Uterus (tissue), 4 donors: ENCODE measurements around the gene CDC42BPA. TPM values are rescaled to one million over a fixed set of nuclear protein-coding genes. Genes with fewer than 3 reads are reported as not detected.
"Not testable (repeated sequence)": the region's sequence is repeated elsewhere in the genome, so short reads cannot be mapped to it uniquely, and the experiment has no call there.

Experiments used
- DNase-seq, 2 donors: peaks; one replicate each; pipeline ENCODE4 v3.0.0-alpha.2; 2019 to 2020
- H3K27ac ChIP-seq, 2 donors: fragments of 200-600 bp; sonication (generic); 1 replicate in 1 of 2; 2 replicates in 1 of 2; pipeline ENCODE4 v1.5.1; 2016 to 2018
- H3K27me3 ChIP-seq, 2 donors: fragments of 200-600 bp; sonication (generic); one replicate each; pipeline ENCODE4 v1.5.1; 2018 to 2019; ENCODE audit warnings: control low read depth in 1 of 2
- H3K36me3 ChIP-seq, 2 donors: fragments of 200-600 bp; sonication (generic); one replicate each; pipeline ENCODE4 v1.5.1; 2019; ENCODE audit warnings: control low read depth in 1 of 2
- H3K4me1 ChIP-seq, 2 donors: fragments of 200-600 bp; sonication (generic); one replicate each; pipeline ENCODE4 v1.5.1; 2018 to 2019; ENCODE audit warnings: control low read depth in 1 of 2
- H3K4me3 ChIP-seq, 2 donors: fragments of 200-600 bp; sonication (generic); 1 replicate in 1 of 2; 2 replicates in 1 of 2; pipeline ENCODE4 v1.5.1; 2018 to 2019; ENCODE audit warnings: mild to moderate bottlenecking in 1 of 2
- H3K9me3 ChIP-seq, 2 donors: fragments of 200-600 bp; sonication (generic); one replicate each; pipeline ENCODE4 v1.5.1; 2019; ENCODE audit warnings: control low read depth in 1 of 2
- CTCF ChIP-seq, 4 experiments: fragments of 200-600 bp in 2 of 4; fragments of 450-650 bp in 2 of 4; sonication (generic) in 2 of 4; IDR thresholded peaks; one replicate each; pipeline ENCODE4 v1.5.1; 2016 to 2019; ENCODE audit warnings: antibody characterized with exemption in 4 of 4, mild to moderate bottlenecking in 2 of 4, moderate library complexity in 1 of 4
- POLR2A ChIP-seq, 2 donors: fragments of 450-650 bp; IDR thresholded peaks; one replicate each; pipeline ENCODE4 v1.6.1; 2016; ENCODE audit warnings: antibody characterized with exemption in 2 of 2, mild to moderate bottlenecking in 1 of 2, moderate library complexity in 1 of 2
- intact Hi-C: fragments of 100-400 bp; cut with DNase I; formaldehyde crosslinking; loops from one replicate; pipeline ENCODE4 v1.15.1; 2023; ENCODE audit warnings: low total_unique reads
- total RNA-seq, 4 donors: library from RNA; depleted of rRNA in 3 of 4; stranded (reverse); fragments of >200 nt in 3 of 4; gene quantifications; one replicate each; pipeline versions ENCODE4 v1.1.0 to v1.2.4, GENCODE V29; 2014 to 2023
- donor health status: DM: yes; HTN: yes; CAD: no.

Gene CDC42BPA
- total RNA-seq, 4 donors from 2014 or later: 32.9 to 116 (median 55.2) TPM

GRCh38 chr1:227134686-227135314, 183.5 kb downstream of the CDC42BPA start:
- Histone ChIP-seq H3K27ac (no peak overlapping the region), H3K27me3 (no peaks in the 10 kb centered on the region), H3K4me3 (no peak overlapping the region), H3K36me3 (no peaks in the 10 kb centered on the region), H3K9me3 (no peaks in the 10 kb centered on the region), H3K4me1 (no peaks in the 10 kb centered on the region)
- DNase-seq: no peak
- intact Hi-C loops: no loop called here
- TF ChIP-seq POLR2A (IDR thresholded peaks at IDR 0.05) (no peak), CTCF (IDR thresholded peaks at IDR 0.05) (no peak)

DNA sequence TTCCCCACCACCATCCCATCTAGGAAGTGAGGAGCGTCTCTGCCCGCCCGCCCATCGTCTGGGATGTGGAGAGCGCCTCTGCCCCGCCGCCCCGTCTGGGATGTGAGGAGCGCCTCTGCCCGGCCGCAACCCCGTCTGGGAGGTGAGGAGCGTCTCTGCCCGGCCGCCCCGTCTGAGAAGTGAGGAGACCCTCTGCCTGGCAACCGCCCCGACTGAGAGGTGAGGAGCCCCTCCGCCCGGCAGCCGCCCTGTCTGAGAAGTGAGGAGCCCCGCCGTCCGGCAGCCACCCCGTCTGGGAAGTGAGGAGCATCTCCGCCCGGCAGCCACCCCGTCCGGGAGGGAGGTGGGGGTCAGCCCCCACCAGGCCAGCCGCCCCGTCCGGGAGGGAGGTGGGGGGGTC, 185.6 kb downstream of the CDC42BPA start:
- intact Hi-C loops, H3K36me3 ChIP-seq, H3K4me1 ChIP-seq, DNase-seq, H3K9me3 ChIP-seq, H3K4me3 ChIP-seq, H3K27ac ChIP-seq, H3K27me3 ChIP-seq: not testable (repeated sequence)

GRCh38 chr1:227131193-227131592, 187.1 kb downstream of the CDC42BPA start:
- Histone ChIP-seq H3K27ac (no peak overlapping the region), H3K36me3 (no peaks in the 10 kb centered on the region), H3K27me3 (no peaks in the 10 kb centered on the region), H3K4me1 (no peaks in the 10 kb centered on the region), H3K4me3 (no peak overlapping the region), H3K9me3 (no peaks in the 10 kb centered on the region)
- DNase-seq: no peak
- TF ChIP-seq CTCF (IDR thresholded peaks at IDR 0.05): peak in 3 of 4 experiments; percentile 29 to 39 (median 32)
- no peak for TF ChIP-seq POLR2A (IDR thresholded peaks at IDR 0.05)
- intact Hi-C loops: no loop called here

DNA sequence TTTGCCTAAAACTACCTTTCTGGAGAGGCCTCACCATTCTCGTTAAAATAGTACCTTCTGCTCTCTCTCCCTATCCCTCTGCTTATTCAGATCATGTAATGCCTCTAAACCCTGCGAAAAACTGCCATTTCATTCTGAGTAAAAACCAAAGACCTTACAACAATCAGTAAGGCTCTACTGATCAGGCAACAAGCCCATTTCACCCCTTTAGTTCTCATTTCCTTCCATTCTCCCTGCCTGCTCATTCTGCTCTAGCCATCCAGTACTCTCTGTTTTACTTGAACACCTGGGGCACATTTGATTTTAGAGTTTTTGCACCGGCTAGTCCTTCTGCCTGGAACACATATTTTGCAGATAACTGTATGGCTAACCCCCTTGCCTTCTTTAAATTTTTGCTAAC, 190.4 kb downstream of the CDC42BPA start:
- no peak overlapping the region for H3K4me3 ChIP-seq
- no peak for TF ChIP-seq CTCF (IDR thresholded peaks at IDR 0.05)
- TF ChIP-seq POLR2A (IDR thresholded peaks at IDR 0.05): no peak
- no peaks in the 10 kb centered on the region for H3K4me1 ChIP-seq
- intact Hi-C loops: no loop called here
- no peak overlapping the region for H3K27ac ChIP-seq
- H3K36me3 ChIP-seq: no peaks in the 10 kb centered on the region
- no peaks in the 10 kb centered on the region for H3K27me3 ChIP-seq
- H3K9me3 ChIP-seq: no peaks in the 10 kb centered on the region
- DNase-seq: no peak

DNA sequence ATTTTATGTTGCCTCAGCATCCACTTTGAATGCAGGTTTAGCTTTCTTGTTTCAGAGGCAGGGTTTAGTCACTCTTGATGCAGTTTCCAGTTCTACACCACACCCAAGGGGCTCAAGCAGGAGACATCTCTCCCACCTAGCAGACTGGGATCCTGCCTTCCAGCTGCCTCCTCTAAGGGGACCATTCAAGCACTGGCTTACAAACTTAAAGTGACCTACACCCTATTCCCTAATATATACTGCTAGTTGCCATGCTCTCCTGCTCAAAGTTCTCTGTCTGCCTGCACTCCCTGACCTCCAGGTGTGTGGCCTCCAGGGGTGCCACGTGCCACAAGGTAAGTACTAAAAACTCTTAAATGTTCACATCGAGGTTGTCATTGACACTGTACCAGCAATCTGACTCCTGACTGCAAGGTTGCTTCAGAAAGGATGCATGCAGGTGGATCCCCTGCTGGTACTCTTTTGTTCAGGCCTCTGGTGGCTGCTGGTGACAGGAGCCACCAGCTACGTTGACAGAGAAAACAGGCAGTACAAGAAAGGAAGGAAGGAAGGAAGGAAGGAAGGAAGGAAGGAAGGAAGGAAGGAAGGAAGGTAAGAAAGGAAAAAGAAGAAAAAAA, 192.3 kb downstream of the CDC42BPA start:
- Histone ChIP-seq H3K4me1 (no peaks in the 10 kb centered on the region), H3K36me3 (no peaks in the 10 kb centered on the region), H3K4me3 (no peak overlapping the region), H3K27me3 (no peaks in the 10 kb centered on the region), H3K27ac (no peak overlapping the region), H3K9me3 (no peaks in the 10 kb centered on the region)
- DNase-seq: no peak
- intact Hi-C loops: no loop called here
- TF ChIP-seq POLR2A (IDR thresholded peaks at IDR 0.05) (no peak), CTCF (IDR thresholded peaks at IDR 0.05) (no peak)
